Neuronal stem cell (in vitro differentiated cells): ENCODE measurements around the gene CNTN3.

Source experiments
- DNase-seq: peaks from one replicate; pipeline ENCODE4 v3.0.0-alpha.2; 2013; ENCODE audit warnings: low spot score
- H2AFZ ChIP-seq: one replicate; pipeline ENCODE4 v1.6.1; 2013; ENCODE audit warnings: mild to moderate bottlenecking, low read length, inconsistent platforms
- H2AK5ac ChIP-seq: 2 replicates; pipeline ENCODE4 v1.6.1; 2013; ENCODE audit warnings: low read depth, mild to moderate bottlenecking, inconsistent platforms, low read length, moderate library complexity, mixed read lengths
- H2BK120ac ChIP-seq: 2 replicates; pipeline ENCODE4 v1.6.1; 2013; ENCODE audit warnings: low read depth, mild to moderate bottlenecking, inconsistent platforms, low read length, moderate library complexity, mixed read lengths
- H2BK12ac ChIP-seq: one replicate; pipeline ENCODE4 v1.6.1; 2013; ENCODE audit warnings: low read length, inconsistent platforms
- H2BK15ac ChIP-seq: 2 replicates; pipeline ENCODE4 v1.6.1; 2013; ENCODE audit warnings: mild to moderate bottlenecking, low read length, inconsistent platforms, mixed read lengths
- H2BK5ac ChIP-seq: one replicate; pipeline ENCODE4 v1.6.1; 2013; ENCODE audit warnings: inconsistent platforms, mild to moderate bottlenecking, low read length, moderate library complexity
- H3K14ac ChIP-seq: one replicate; pipeline ENCODE4 v1.6.1; 2013; ENCODE audit warnings: low read length, inconsistent platforms
- H3K18ac ChIP-seq: 2 replicates; pipeline ENCODE4 v1.6.1; 2013; ENCODE audit warnings: low read length, inconsistent platforms
- H3K23ac ChIP-seq: 2 replicates; pipeline ENCODE4 v1.6.1; 2013; ENCODE audit warnings: low read depth, mild to moderate bottlenecking, mixed read lengths, low read length, inconsistent platforms; ENCODE audit not compliant: poor library complexity
- H3K27ac ChIP-seq: replicated peaks from 3 replicates; pipeline ENCODE4 v1.5.1; 2013; ENCODE audit warnings: low read length, inconsistent platforms
- H3K27me3 ChIP-seq, 3 experiments: 2 replicates each; pipeline ENCODE4 v1.6.1; 2013; ENCODE audit warnings: low read length in 3 of 3, mild to moderate bottlenecking in 2 of 3, inconsistent platforms in 1 of 3, low read depth in 1 of 3, mixed read lengths in 1 of 3, moderate library complexity in 1 of 3; ENCODE audit not compliant: control insufficient read depth in 3 of 3, insufficient read depth in 3 of 3
- H3K36me3 ChIP-seq, 2 donors: replicated peaks in 1 of 2; 2 replicates each; pipeline ENCODE4 v1.6.1; 2013; ENCODE audit warnings: low read length in 2 of 2; ENCODE audit not compliant: control insufficient read depth in 2 of 2, insufficient read depth in 2 of 2
- H3K4ac ChIP-seq: 2 replicates; pipeline ENCODE4 v1.6.1; 2013; ENCODE audit warnings: inconsistent platforms, mild to moderate bottlenecking, low read length, moderate library complexity
- H3K4me1 ChIP-seq, 2 donors: 1 replicate in 1 of 2; 2 replicates in 1 of 2; pipeline ENCODE4 v1.6.1; 2013; ENCODE audit warnings: low read length in 2 of 2, low read depth in 1 of 2; ENCODE audit not compliant: control insufficient read depth in 2 of 2, insufficient read depth in 1 of 2
- H3K4me2 ChIP-seq: one replicate; pipeline ENCODE4 v1.6.1; 2013; ENCODE audit warnings: mild to moderate bottlenecking, low read length, inconsistent platforms; ENCODE audit not compliant: insufficient read depth, poor library complexity, severe bottlenecking
- H3K4me3 ChIP-seq, 2 donors: 2 replicates each; pipeline ENCODE4 v1.5.1; 2013; ENCODE audit warnings: low read length in 2 of 2, mild to moderate bottlenecking in 2 of 2, inconsistent platforms in 1 of 2, moderate library complexity in 1 of 2
- H3K79me1 ChIP-seq: one replicate; pipeline ENCODE4 v1.6.1; 2013; ENCODE audit warnings: low read depth, mild to moderate bottlenecking, inconsistent platforms, low read length, moderate library complexity
- H3K9ac ChIP-seq: one replicate; pipeline ENCODE4 v1.6.1; 2013; ENCODE audit warnings: mild to moderate bottlenecking, low read depth, low read length, inconsistent platforms; ENCODE audit not compliant: poor library complexity
- H3K9me3 ChIP-seq, 2 donors: replicated peaks in 1 of 2; 2 replicates each; pipeline versions ENCODE3 to v1.6.1; 2013; ENCODE audit warnings: low read length in 2 of 2, mild to moderate bottlenecking in 2 of 2, inconsistent platforms in 1 of 2, low read depth in 1 of 2, mixed read lengths in 1 of 2, moderate library complexity in 1 of 2; ENCODE audit not compliant: control insufficient read depth in 2 of 2, insufficient read depth in 1 of 2
- H4K8ac ChIP-seq: one replicate; pipeline ENCODE4 v1.6.1; 2013; ENCODE audit warnings: low read depth, mild to moderate bottlenecking, inconsistent platforms, low read length, moderate library complexity
- H4K91ac ChIP-seq: one replicate; pipeline ENCODE4 v1.6.1; 2013; ENCODE audit warnings: low read length, low read depth, mild to moderate bottlenecking, inconsistent platforms; ENCODE audit not compliant: poor library complexity
- WGBS, 2 donors: extraction: QIAGEN DNeasy Blood & Tissue Kit; methylation state at CpG; one replicate each; pipeline ENCODE4 v1.1.7; 2013; ENCODE audit warnings: missing lambda C conversion rate in 2 of 2, mixed read lengths in 1 of 2; ENCODE audit not compliant: insufficient read length in 2 of 2, insufficient replicate concordance in 1 of 2; ENCODE audit errors: extremely low coverage in 2 of 2; 5-methylcytosine and 5-hydroxymethylcytosine counted together

The CNTN3 gene

DNA sequence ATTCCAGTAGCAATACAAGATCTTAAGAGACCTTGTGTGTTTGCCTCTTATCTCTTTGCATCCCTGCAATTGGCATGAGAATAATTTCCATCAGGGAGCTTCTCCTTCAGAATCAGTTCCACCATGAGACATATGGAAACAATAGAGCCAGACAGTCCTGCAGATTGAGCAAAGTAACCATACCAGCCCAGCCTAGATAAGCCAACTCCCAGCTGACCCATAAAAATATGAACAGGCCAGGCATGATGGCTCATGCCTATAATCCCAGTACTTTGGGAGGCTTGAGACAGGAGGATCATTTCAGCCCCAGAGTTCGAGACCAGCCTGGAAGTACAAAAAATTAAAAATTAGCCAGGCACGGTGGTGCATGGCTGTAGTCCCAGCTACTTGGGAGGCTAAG lies 12.7 kb downstream of the CNTN3 start:
- H2AFZ ChIP-seq, result no peak overlapping the region
- no peak overlapping the region for H2BK5ac ChIP-seq
- no peak overlapping the region for H3K9ac ChIP-seq
- H2BK12ac ChIP-seq, result no peak overlapping the region
- no peaks in the 10 kb centered on the region for H3K9me3 ChIP-seq
- no peak overlapping the region for H2BK15ac ChIP-seq
- H2BK120ac ChIP-seq, result no peak overlapping the region
- no peak overlapping the region for H4K8ac ChIP-seq
- WGBS, 2 donors, result no CpG with 5 or more reads among the region's 2 CpGs
- no peak overlapping the region for H3K4me2 ChIP-seq
- no peak overlapping the region for H3K18ac ChIP-seq
- H3K23ac ChIP-seq, result no peak overlapping the region
- DNase-seq, result no peak
- H3K27me3 ChIP-seq, result no peaks in the 10 kb centered on the region
- H3K27ac ChIP-seq, result no peak overlapping the region
- no peaks in the 10 kb centered on the region for H3K36me3 ChIP-seq
- no peak overlapping the region for H4K91ac ChIP-seq
- no peaks in the 10 kb centered on the region for H3K79me1 ChIP-seq
- H3K4me3 ChIP-seq, result no peak overlapping the region
- no peak overlapping the region for H2AK5ac ChIP-seq
- H3K4me1 ChIP-seq, result no peaks in the 10 kb centered on the region
- no peak overlapping the region for H3K4ac ChIP-seq
- no peak overlapping the region for H3K14ac ChIP-seq

DNA sequence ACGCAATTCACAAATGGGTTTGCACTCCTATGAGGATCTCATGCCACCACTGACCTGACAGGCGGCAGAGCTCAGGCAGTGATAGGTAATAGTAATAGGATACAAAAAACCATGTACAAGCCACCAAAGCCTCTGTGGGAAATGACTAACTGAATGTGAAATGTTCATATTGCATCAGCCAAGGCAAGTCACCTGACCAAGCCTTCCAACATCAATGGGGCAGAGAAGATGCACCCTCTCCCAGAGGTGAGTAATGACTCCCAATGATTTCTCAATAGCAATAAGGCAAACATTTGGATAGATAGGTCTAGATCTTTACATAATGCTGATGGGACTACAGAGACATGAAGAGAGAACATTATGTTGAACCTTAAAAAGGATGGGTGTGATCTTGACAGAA lies 14.9 kb downstream of the CNTN3 start:
- H3K14ac ChIP-seq, result no peak overlapping the region
- no peak overlapping the region for H3K4me2 ChIP-seq
- H3K9ac ChIP-seq, result no peak overlapping the region
- no peak for DNase-seq
- no peak overlapping the region for H3K18ac ChIP-seq
- no peaks in the 10 kb centered on the region for H3K79me1 ChIP-seq
- H2BK15ac ChIP-seq, result no peak overlapping the region
- no peaks in the 10 kb centered on the region for H3K9me3 ChIP-seq
- H3K4me3 ChIP-seq, result no peak overlapping the region
- no peaks in the 10 kb centered on the region for H3K4me1 ChIP-seq
- H2BK5ac ChIP-seq, result no peak overlapping the region
- no peak overlapping the region for H4K8ac ChIP-seq
- WGBS, 2 donors, result no CpG with 5 or more reads among the region's 2 CpGs
- H4K91ac ChIP-seq, result no peak overlapping the region
- H3K23ac ChIP-seq, result no peak overlapping the region
- no peak overlapping the region for H2BK120ac ChIP-seq
- no peaks in the 10 kb centered on the region for H3K27me3 ChIP-seq
- H3K4ac ChIP-seq, result no peak overlapping the region
- no peak overlapping the region for H2AFZ ChIP-seq
- no peaks in the 10 kb centered on the region for H3K36me3 ChIP-seq
- no peak overlapping the region for H3K27ac ChIP-seq
- H2AK5ac ChIP-seq, result no peak overlapping the region
- H2BK12ac ChIP-seq, result no peak overlapping the region

- no CpG with 5 or more reads among the region's 3 CpGs for WGBS, 2 donors
- no peak overlapping the region for H4K91ac ChIP-seq
- no peak overlapping the region for H3K18ac ChIP-seq
- no peak overlapping the region for H2BK5ac ChIP-seq
- H3K4ac ChIP-seq, result no peak overlapping the region
- H3K4me1 ChIP-seq, result no peaks in the 10 kb centered on the region
- no peaks in the 10 kb centered on the region for H3K36me3 ChIP-seq
- no peak overlapping the region for H2AK5ac ChIP-seq
- no peak overlapping the region for H2AFZ ChIP-seq
- no peak overlapping the region for H2BK120ac ChIP-seq
- H2BK15ac ChIP-seq, result no peak overlapping the region
- no peak overlapping the region for H3K9ac ChIP-seq
- H3K23ac ChIP-seq, result no peak overlapping the region
- H3K4me2 ChIP-seq, result no peak overlapping the region
- H4K8ac ChIP-seq, result no peak overlapping the region
- H3K14ac ChIP-seq, result no peak overlapping the region
- no peaks in the 10 kb centered on the region for H3K9me3 ChIP-seq
- H3K79me1 ChIP-seq, result no peaks in the 10 kb centered on the region
- no peak overlapping the region for H2BK12ac ChIP-seq
- H3K27me3 ChIP-seq, result no peaks in the 10 kb centered on the region
- no peak for DNase-seq
- no peak overlapping the region for H3K4me3 ChIP-seq
- no peak overlapping the region for H3K27ac ChIP-seq
These were observed 21.3 kb downstream of the CNTN3 start for GRCh38 chr3:74593152-74593551.

- H3K18ac ChIP-seq, result no peak overlapping the region
- no peak overlapping the region for H4K8ac ChIP-seq
- H3K79me1 ChIP-seq, result no peaks in the 10 kb centered on the region
- H3K4ac ChIP-seq, result no peak overlapping the region
- H3K4me2 ChIP-seq, result no peak overlapping the region
- no peak overlapping the region for H2AFZ ChIP-seq
- H3K23ac ChIP-seq, result no peak overlapping the region
- H2BK5ac ChIP-seq, result no peak overlapping the region
- no peaks in the 10 kb centered on the region for H3K27me3 ChIP-seq
- WGBS, 2 donors, result no CpG with 5 or more reads among the region's 2 CpGs
- DNase-seq, result no peak
- no peak overlapping the region for H2BK12ac ChIP-seq
- H4K91ac ChIP-seq, result no peak overlapping the region
- H3K4me3 ChIP-seq, result no peak overlapping the region
- no peak overlapping the region for H2BK120ac ChIP-seq
- no peak overlapping the region for H2BK15ac ChIP-seq
- no peaks in the 10 kb centered on the region for H3K4me1 ChIP-seq
- H3K27ac ChIP-seq, result no peak overlapping the region
- no peak overlapping the region for H2AK5ac ChIP-seq
- H3K36me3 ChIP-seq, result no peaks in the 10 kb centered on the region
- H3K9me3 ChIP-seq, result no peaks in the 10 kb centered on the region
- no peak overlapping the region for H3K9ac ChIP-seq
- H3K14ac ChIP-seq, result no peak overlapping the region
These were observed 22.1 kb downstream of the CNTN3 start for GRCh38 chr3:74592359-74592758.
